Right atrium auricular region (tissue), 2 donors: ENCODE measurements around the gene LTA4H. TPM values are rescaled to one million over a fixed set of nuclear protein-coding genes. Genes with fewer than 3 reads are reported as not detected.
A peak's percentile ranks its signal among the peaks of the same experiment; 100 is the strongest.

ENCODE experiments used
- DNase-seq: peaks from one replicate; pipeline ENCODE4 v3.0.0-alpha.2; 2019; ENCODE audit warnings: low spot score
- H3K27ac ChIP-seq, 2 donors: fragments of 200-600 bp; sonication (generic); 1 replicate in 1 of 2; 2 replicates in 1 of 2; pipeline ENCODE4 v1.5.1; 2016 to 2019
- H3K27me3 ChIP-seq, 2 donors: fragments of 200-600 bp; sonication (generic); one replicate each; pipeline versions ENCODE4 v1.5.1 to v1.6.0; 2017 to 2019
- H3K36me3 ChIP-seq: fragments of 200-600 bp; sonication (generic); one replicate; pipeline ENCODE4 v1.5.1; 2016
- H3K4me1 ChIP-seq, 2 donors: fragments of 200-600 bp; sonication (generic); one replicate each; pipeline versions ENCODE4 v1.5.1 to v1.6.0; 2017 to 2019
- H3K4me3 ChIP-seq, 2 donors: fragments of 200-600 bp; sonication (generic); 1 replicate in 1 of 2; 2 replicates in 1 of 2; pipeline ENCODE4 v1.5.1; 2017 to 2019; ENCODE audit warnings: mild to moderate bottlenecking in 1 of 2, moderate library complexity in 1 of 2
- H3K9me3 ChIP-seq, 2 donors: fragments of 200-600 bp; sonication (generic); one replicate each; pipeline ENCODE4 v1.5.1; 2019
- CTCF ChIP-seq, 2 donors: fragments of 200-600 bp; sonication (generic); IDR thresholded peaks; one replicate each; pipeline ENCODE4 v1.5.1; 2019; ENCODE audit warnings: antibody characterized with exemption in 2 of 2
- total RNA-seq, 2 donors: library from RNA; depleted of rRNA; stranded (reverse); fragments of >200 nt; gene quantifications; one replicate each; pipeline ENCODE4 v1.1.0, GENCODE V29; 2016

LTA4H gene
- total RNA-seq, 2 donors from 2014 or later = 42.3 to 45.5 TPM

- peak; percentile 78 for DNase-seq
- H3K27ac ChIP-seq = no peak overlapping the region
- peak; percentile 54 to 86 for TF ChIP-seq CTCF (IDR thresholded peaks at IDR 0.05)
- H3K4me3 ChIP-seq = no peak overlapping the region
- no peaks in the 10 kb centered on the region for H3K27me3 ChIP-seq
- no peaks in the 10 kb centered on the region for H3K36me3 ChIP-seq
- H3K9me3 ChIP-seq = peaks cover 0 to 6% of the 10 kb centered on the region in 2 donors
- H3K4me1 ChIP-seq = peaks cover 0 to 7% of the 10 kb centered on the region in 2 donors
Measured at GRCh38 chr12:96061864-96062453, 26.6 kb upstream of the LTA4H start.

- H3K4me1 ChIP-seq = peaks cover 0 to 7% of the 10 kb centered on the region in 2 donors
- no peaks in the 10 kb centered on the region for H3K36me3 ChIP-seq
- peaks cover 0 to 13% of the 10 kb centered on the region in 2 donors for H3K9me3 ChIP-seq
- no peak overlapping the region for H3K27ac ChIP-seq
- no peak for TF ChIP-seq CTCF (IDR thresholded peaks at IDR 0.05)
- H3K4me3 ChIP-seq = no peak overlapping the region
- H3K27me3 ChIP-seq = no peaks in the 10 kb centered on the region
- DNase-seq = no peak
Measured at GRCh38 chr12:96061323-96061722, 25.9 kb upstream of the LTA4H start.

- TF ChIP-seq CTCF (IDR thresholded peaks at IDR 0.05) = no peak
- H3K9me3 ChIP-seq = peaks cover 0 to 14% of the 10 kb centered on the region in 2 donors
- no peak for DNase-seq
- H3K27me3 ChIP-seq = no peaks in the 10 kb centered on the region
- H3K4me3 ChIP-seq = no peak overlapping the region
- peaks cover 0 to 7% of the 10 kb centered on the region in 2 donors for H3K4me1 ChIP-seq
- no peaks in the 10 kb centered on the region for H3K36me3 ChIP-seq
- H3K27ac ChIP-seq = no peak overlapping the region
Measured at GRCh38 chr12:96060041-96060440, 24.7 kb upstream of the LTA4H start.

GRCh38 chr12:96057986-96058553 lies 22.7 kb upstream of the LTA4H start:
- no peaks in the 10 kb centered on the region for H3K36me3 ChIP-seq
- H3K27me3 ChIP-seq = no peaks in the 10 kb centered on the region
- H3K9me3 ChIP-seq = peaks cover 0 to 14% of the 10 kb centered on the region in 2 donors
- H3K27ac ChIP-seq = no peak overlapping the region
- H3K4me3 ChIP-seq = no peak overlapping the region
- no peak for DNase-seq
- TF ChIP-seq CTCF (IDR thresholded peaks at IDR 0.05) = no peak
- no peaks in the 10 kb centered on the region for H3K4me1 ChIP-seq

- Histone ChIP-seq H3K9me3 (peaks cover 0 to 14% of the 10 kb centered on the region in 2 donors), H3K27ac (no peak overlapping the region), H3K27me3 (no peaks in the 10 kb centered on the region), H3K36me3 (no peaks in the 10 kb centered on the region), H3K4me3 (no peak overlapping the region), H3K4me1 (no peaks in the 10 kb centered on the region)
- TF ChIP-seq CTCF (IDR thresholded peaks at IDR 0.05) = no peak
- no peak for DNase-seq
Measured at GRCh38 chr12:96056646-96057455, 21.5 kb upstream of the LTA4H start.
